DLD1 (cell line): Measurements from ENCODE around the gene TEDC1.

ENCODE experiments used
- in situ Hi-C: cut with HindIII; loops from 2 replicates; pipeline ENCODE4 v1.10.0; 2017; ENCODE audit warnings: low sequenced_read_pairs

The TEDC1 gene, protein sequence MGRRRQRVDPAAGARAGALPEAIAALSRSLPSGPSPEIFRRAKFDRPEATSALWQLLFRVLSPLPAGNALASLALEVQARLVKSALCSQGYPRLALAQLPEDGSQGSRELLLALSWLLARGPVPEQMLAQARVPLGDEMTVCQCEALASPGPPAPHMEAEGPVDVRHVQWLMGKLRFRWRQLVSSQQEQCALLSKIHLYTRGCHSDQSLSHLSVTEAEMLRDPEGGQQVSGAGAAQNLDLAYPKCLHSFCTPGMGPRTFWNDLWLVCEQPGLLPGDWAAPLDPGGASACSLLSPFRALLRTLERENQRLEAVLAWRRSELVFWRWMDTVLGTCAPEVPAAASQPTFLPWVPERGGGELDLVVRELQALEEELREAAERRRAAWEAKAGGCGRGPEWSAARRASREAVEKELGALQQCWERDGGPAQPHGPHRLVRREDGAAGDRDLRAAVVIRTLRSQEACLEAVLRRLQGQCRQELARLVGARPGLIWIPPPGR

GRCh38 chr14:105490572-105491365 lies at the start of gene TEDC1:
Gene TEDC1, plus strand, starts transcription at chr14:105491246. Its CDS starts 130 bp downstream, at chr14:105491376.
- in situ Hi-C loops, result no loop called here

DNA sequence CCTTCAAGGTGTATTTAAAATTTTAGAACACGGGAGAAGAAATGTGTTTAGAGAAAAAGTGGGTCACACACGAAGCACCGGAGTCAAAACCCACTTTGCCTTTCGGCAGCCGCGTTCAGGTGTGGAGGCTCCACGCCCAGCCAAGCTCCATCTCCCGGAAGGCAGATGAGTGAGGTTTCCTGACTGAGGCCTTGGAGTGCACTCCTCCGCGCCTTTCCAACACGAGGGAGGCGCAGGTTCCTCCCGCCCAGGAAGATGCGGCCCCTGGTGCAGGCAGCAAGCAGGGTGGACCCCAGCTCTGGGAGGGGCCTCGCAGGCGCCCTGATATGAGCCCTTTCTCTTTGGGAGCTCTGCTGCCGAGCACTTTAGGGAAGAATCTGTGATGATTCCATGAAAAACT lies 48.9 kb upstream of the TEDC1 start:
- in situ Hi-C loops, result no loop called here

DNA sequence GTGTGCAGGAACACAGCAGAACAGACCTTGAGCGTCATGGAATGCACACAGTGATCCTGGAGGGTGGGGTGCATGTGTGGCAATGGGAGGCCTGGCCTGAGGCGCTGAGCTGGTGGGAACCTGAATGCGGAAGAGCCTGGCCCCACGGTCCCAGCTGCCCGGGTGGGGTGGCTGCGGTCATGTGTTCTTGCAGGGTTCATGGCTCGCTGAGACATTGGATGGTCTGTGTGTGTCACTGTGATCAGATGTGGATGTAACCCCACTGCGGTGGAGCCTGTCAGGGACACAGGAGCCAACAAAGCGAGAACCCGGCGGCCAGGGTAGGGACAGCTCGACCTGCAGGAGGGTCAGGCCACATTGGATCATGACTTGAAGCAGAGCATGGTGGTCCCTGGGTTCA lies 48.2 kb upstream of the TEDC1 start:
- in situ Hi-C loops, result no loop called here

GRCh38 chr14:105444859-105445258 lies 46.2 kb upstream of the TEDC1 start:
- in situ Hi-C loops, result no loop called here

GRCh38 chr14:105445290-105445689 lies 45.8 kb upstream of the TEDC1 start:
- in situ Hi-C loops, result no loop called here

DNA sequence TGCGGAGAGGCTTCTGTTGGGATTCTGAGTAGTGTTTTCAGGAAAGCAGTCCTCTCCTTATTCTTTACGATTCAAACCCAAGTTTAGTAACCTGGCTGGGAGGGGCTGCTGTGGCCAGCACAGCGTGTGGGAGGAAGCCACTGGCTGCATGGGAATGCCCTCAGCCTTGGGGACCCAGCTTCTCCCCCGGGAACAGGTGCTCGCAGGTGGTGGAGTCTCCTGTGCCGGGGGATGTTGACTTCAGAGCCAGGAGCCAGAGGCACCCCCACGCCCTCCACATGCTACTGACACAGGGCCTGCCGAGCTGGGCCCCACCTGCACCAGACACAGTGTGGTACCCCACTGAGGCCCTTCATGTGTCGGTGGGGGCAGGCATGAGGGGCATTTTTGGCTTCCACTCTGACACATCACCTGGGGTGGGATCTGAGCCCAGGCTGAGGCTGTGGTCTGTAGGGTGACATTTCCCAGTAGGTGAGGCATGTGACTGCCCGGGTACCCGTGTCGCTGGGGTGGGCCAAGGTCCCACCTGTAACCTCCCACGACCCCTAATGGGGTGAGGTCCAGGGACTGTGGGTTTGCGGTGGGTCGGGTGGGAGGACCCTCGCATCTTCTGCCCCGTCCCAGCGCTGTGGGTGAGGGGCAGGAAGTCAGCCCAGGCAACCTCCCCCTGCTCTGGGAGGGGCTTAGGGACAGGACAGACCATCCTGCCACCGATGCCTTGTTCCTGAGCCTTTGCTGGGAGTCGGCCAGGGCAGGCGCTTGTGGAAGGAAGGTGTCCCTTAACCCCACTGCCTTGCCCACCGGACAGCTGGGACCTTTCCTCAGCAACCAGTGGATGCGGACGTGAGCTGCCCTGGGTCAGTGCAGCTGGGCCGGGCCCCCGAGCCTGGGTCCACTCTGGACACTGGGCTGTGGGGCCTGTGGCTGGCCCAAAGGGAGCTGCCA lies 44.9 kb upstream of the TEDC1 start:
- in situ Hi-C loops, result no loop called here

- in situ Hi-C loops, result no loop called here
Measured at GRCh38 chr14:105446971-105447370, 44.1 kb upstream of the TEDC1 start.

DNA sequence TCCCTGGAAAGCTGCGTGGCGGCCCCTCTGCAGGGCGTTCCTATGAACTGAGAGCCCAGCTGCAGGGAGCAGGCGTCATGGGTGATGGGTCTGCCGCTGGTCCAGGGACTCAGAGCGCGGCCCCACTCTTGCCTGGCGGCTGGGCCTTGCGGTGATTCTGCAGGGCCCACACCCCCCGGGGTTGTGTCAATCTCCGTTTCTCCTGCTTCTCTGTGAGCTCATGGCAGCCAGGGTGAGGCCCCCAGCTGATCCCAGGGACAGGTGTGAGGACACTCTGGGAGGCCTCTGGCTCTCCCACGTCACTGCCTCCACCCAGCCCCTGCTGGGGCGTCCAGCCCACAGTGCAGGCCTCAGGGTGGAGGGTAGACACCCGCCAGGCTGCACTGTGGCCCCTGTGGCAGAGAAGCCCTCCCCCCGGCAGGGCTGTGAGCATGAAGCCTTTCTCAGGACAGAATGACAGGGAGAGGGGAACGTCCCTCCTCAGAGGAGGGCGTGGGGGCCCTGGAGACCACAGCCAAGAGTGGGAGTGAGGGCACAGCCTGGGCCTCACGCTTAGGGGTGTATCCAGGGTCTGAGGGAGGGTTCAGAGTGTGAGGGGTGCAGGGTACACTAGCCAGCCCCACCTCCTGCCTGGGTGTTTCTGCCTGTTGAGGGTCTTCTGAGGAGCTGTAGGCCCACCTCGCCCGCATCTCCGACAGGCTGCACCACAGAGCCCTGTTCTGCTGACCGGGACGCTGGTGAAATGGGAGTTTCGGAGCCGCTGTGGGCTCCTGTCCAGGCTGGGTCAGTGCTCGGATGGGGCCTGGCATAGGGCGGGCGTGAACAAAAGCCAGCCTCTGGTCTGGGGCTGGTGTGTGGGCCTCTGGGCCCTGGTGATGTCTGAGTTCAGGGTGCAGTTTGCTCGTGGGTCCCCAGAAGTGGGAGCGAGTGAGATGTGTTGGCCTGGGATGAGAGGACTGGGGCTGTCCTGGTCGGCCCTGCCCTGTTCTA lies 43.1 kb upstream of the TEDC1 start:
- in situ Hi-C loops, result no loop called here

GRCh38 chr14:105448706-105449111 lies 42.3 kb upstream of the TEDC1 start:
- in situ Hi-C loops, result no loop called here

GRCh38 chr14:105449276-105450122 lies 41.5 kb upstream of the TEDC1 start:
- in situ Hi-C loops, result no loop called here

DNA sequence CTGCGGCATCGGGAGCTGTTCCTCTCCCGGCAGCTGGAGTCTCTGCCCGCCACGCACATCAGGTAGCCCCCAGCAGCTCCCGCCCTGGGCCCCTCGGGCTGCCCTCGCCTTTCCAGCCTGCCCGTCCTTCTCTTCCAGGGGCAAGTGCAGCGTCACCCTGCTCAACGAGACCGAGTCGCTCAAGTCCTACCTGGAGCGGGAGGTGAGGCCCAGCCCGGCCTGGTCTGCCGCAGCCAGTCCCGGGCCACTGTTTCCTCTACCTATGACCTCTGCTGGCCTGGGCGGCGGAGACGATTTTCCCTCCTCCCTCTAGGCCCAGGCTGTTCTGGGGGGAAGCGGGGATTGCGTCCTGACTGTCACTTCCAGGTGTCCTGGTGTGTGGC lies 40.9 kb upstream of the TEDC1 start:
- in situ Hi-C loops, result no loop called here

- in situ Hi-C loops, result no loop called here
Measured at GRCh38 chr14:105450864-105451720, 40.0 kb upstream of the TEDC1 start.

- in situ Hi-C loops, result no loop called here
Measured at GRCh38 chr14:105452963-105453362, 38.1 kb upstream of the TEDC1 start.

GRCh38 chr14:105453847-105454246 lies 37.2 kb upstream of the TEDC1 start:
- in situ Hi-C loops, result no loop called here

GRCh38 chr14:105455086-105455640 lies 35.9 kb upstream of the TEDC1 start:
- in situ Hi-C loops, result no loop called here

GRCh38 chr14:105455766-105456660 lies 35.0 kb upstream of the TEDC1 start:
- in situ Hi-C loops, result no loop called here
